ENCODE measurements around the gene ST14. TPM values are rescaled to one million over a fixed set of nuclear protein-coding genes. Genes with fewer than 3 reads are reported as not detected.

Gene ST14
- total and polyA plus RNA-seq, 12 donors: 0.17 to 41.0 (median 10.4) TPM

- Histone ChIP-seq H3K27ac (peak overlapping the region in 3 of 5 donors; percentile 24 to 55 (median 35)), H3K36me3 (replicated peaks in 1 of 2) (peaks cover 0 to 30% of the 10 kb centered on the region in 2 donors), H3K27me3 (no peaks in the 10 kb centered on the region), H3K4me1 (replicated peaks in 1 of 2) (peaks cover 26 to 28% of the 10 kb centered on the region in 2 donors), H3K9me3 (replicated peaks in 1 of 3) (no peaks in the 10 kb centered on the region), H3K4me3 (no peak overlapping the region)
- intact Hi-C loops (cut with DNase I): no loop called here
- TF ChIP-seq POLR2A (IDR thresholded peaks at IDR 0.05): no peak
- peak in 2 of 6 experiments; percentile 17 to 36 for TF ChIP-seq CTCF (IDR thresholded peaks at IDR 0.05)
- WGBS, 4 donors: 80 to 88% (median 84%) methylated on average over 15 to 19 of the region's 19 CpGs
- DNase-seq: peak in 6 of 7 donors; percentile 46 to 73 (median 63)
Measured at GRCh38 chr11:130141561-130142341, 17.8 kb upstream of the ST14 start.

- H3K36me3 ChIP-seq (replicated peaks in 1 of 2): peaks cover 0 to 21% of the 10 kb centered on the region in 2 donors
Measured at GRCh38 chr11:130144141-130144540, 15.4 kb upstream of the ST14 start.

GRCh38 chr11:130144861-130145281, 14.7 kb upstream of the ST14 start:
- DNase-seq: no peak
- Histone ChIP-seq H3K9me3 (replicated peaks in 1 of 3) (no peaks in the 10 kb centered on the region), H3K4me1 (replicated peaks in 1 of 2) (peaks cover 26 to 28% of the 10 kb centered on the region in 2 donors), H3K36me3 (replicated peaks in 1 of 2) (peaks cover 0 to 21% of the 10 kb centered on the region in 2 donors), H3K27me3 (no peaks in the 10 kb centered on the region), H3K4me3 (no peak overlapping the region), H3K27ac (peak overlapping the region; percentile 23 to 88 (median 55))
- no peak for TF ChIP-seq CTCF (IDR thresholded peaks at IDR 0.05)
- no peak for TF ChIP-seq POLR2A (IDR thresholded peaks at IDR 0.05)
- 63 to 88% (median 81%) methylated on average over 7 of the region's 7 CpGs for WGBS, 4 donors
- intact Hi-C loops (cut with DNase I): no loop called here

More at GRCh38 chr11:130144141-130144540, 15.4 kb upstream of the ST14 start:
- Histone ChIP-seq H3K27ac (peak overlapping the region in 4 of 5 donors; percentile 51 to 69 (median 60)), H3K9me3 (replicated peaks in 1 of 3) (no peaks in the 10 kb centered on the region), H3K4me1 (replicated peaks in 1 of 2) (peaks cover 26 to 28% of the 10 kb centered on the region in 2 donors), H3K27me3 (no peaks in the 10 kb centered on the region), H3K4me3 (no peak overlapping the region)
- 60 to 65% (median 63%) methylated on average over 10 of the region's 10 CpGs for WGBS, 4 donors
- intact Hi-C loops (cut with DNase I): no loop called here
- DNase-seq: peak in 2 of 7 donors; percentile 37 to 38
- TF ChIP-seq POLR2A (IDR thresholded peaks at IDR 0.05) (peak in 1 of 2 donors; percentile 8), CTCF (IDR thresholded peaks at IDR 0.05) (no peak)

GRCh38 chr11:130145311-130145812, 14.2 kb upstream of the ST14 start:
- Histone ChIP-seq H3K4me3 (no peak overlapping the region), H3K9me3 (replicated peaks in 1 of 3) (no peaks in the 10 kb centered on the region), H3K36me3 (replicated peaks in 1 of 2) (peaks cover 0 to 21% of the 10 kb centered on the region in 2 donors), H3K4me1 (replicated peaks in 1 of 2) (peaks cover 26 to 28% of the 10 kb centered on the region in 2 donors), H3K27me3 (no peaks in the 10 kb centered on the region), H3K27ac (peak overlapping the region; percentile 7 to 88 (median 55))
- WGBS, 4 donors: 51 to 79% (median 77%) methylated on average over 3 of the region's 3 CpGs
- intact Hi-C loops (cut with DNase I): no loop called here
- DNase-seq: peak in 2 of 7 donors; percentile 49 to 57
- TF ChIP-seq POLR2A (IDR thresholded peaks at IDR 0.05): peak in 1 of 2 donors; percentile 17
- TF ChIP-seq CTCF (IDR thresholded peaks at IDR 0.05): no peak

Measured in adrenal gland (tissue), 12 donors.